ENCODE data around the gene SUFU. TPM values are rescaled to one million over a fixed set of nuclear protein-coding genes. Genes with fewer than 3 reads are reported as not detected.
"Not testable (repeated sequence)": the region's sequence is repeated elsewhere in the genome, so short reads cannot be mapped to it uniquely, and the experiment has no call there.

The SUFU gene
- total RNA-seq, 1 donor from 2014 or later, result 14.3 TPM

DNA sequence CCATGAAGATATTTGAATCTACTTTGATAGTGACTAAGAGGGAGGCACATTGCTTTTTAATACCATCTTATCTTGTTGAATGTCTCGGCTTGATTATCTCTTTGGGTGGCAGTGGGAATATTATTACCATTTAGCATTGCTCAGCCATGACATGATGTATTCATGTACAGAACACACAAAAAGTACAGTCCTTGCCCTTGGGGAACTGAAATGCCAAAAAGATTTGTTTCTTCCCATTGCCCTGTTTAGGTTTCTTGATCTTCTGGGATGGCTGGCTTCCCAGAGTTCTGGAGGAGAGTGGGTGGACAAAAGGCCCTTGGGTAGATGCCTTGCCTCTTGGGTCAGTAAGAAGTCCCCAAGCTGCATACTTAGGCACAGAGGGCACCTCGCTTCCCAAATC lies 23.8 kb downstream of the SUFU start:
- TF ChIP-seq, protein P1, sequence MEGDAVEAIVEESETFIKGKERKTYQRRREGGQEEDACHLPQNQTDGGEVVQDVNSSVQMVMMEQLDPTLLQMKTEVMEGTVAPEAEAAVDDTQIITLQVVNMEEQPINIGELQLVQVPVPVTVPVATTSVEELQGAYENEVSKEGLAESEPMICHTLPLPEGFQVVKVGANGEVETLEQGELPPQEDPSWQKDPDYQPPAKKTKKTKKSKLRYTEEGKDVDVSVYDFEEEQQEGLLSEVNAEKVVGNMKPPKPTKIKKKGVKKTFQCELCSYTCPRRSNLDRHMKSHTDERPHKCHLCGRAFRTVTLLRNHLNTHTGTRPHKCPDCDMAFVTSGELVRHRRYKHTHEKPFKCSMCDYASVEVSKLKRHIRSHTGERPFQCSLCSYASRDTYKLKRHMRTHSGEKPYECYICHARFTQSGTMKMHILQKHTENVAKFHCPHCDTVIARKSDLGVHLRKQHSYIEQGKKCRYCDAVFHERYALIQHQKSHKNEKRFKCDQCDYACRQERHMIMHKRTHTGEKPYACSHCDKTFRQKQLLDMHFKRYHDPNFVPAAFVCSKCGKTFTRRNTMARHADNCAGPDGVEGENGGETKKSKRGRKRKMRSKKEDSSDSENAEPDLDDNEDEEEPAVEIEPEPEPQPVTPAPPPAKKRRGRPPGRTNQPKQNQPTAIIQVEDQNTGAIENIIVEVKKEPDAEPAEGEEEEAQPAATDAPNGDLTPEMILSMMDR (IDR thresholded peaks at IDR 0.05), result no peak
- intact Hi-C loops (cut with DNase I), result no loop called here

DNA sequence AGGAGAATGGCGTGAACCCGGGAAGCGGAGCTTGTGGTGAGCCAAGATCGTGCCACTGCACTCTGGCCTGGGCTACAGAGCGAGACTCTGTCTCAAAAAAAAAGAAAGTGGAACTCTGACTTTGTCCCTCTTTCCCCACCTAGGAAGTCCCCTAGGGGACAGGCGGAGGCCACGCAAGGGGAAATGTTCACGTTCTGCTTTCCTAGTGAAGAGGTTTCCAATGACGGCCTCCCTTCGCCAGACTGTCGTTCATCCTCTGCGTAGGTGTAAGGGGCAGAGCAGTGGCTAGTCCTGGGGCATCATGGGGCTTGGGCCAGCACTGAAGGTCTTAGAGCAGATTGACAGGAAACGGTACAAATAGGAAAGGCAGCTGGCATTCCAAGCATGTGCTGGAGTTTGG lies 30.6 kb downstream of the SUFU start:
- Histone ChIP-seq H3K36me3 (no peaks in the 10 kb centered on the region), H3K9me3 (no peaks in the 10 kb centered on the region), H3K4me1 (no peaks in the 10 kb centered on the region), H3K4me3 (no peak overlapping the region), H3K27me3 (ENCODE audit: low read depth) (no peaks in the 10 kb centered on the region), H3K27ac (no peak overlapping the region)
- ATAC-seq, result peak; percentile 59 to 81
- TF ChIP-seq, protein P1 (IDR thresholded peaks at IDR 0.05), result no peak
- peak; percentile 65 for DNase-seq
- intact Hi-C loops (cut with DNase I), result no loop called here

More for the DNA sequence above, 23.8 kb downstream of the SUFU start:
- Histone ChIP-seq H3K27ac (no peak overlapping the region), H3K4me1 (no peaks in the 10 kb centered on the region), H3K4me3 (no peak overlapping the region), H3K27me3 (ENCODE audit: low read depth) (no peaks in the 10 kb centered on the region), H3K9me3 (no peaks in the 10 kb centered on the region), H3K36me3 (peaks cover 37% of the 10 kb centered on the region)
- ATAC-seq, result no peak
- no peak for DNase-seq

DNA sequence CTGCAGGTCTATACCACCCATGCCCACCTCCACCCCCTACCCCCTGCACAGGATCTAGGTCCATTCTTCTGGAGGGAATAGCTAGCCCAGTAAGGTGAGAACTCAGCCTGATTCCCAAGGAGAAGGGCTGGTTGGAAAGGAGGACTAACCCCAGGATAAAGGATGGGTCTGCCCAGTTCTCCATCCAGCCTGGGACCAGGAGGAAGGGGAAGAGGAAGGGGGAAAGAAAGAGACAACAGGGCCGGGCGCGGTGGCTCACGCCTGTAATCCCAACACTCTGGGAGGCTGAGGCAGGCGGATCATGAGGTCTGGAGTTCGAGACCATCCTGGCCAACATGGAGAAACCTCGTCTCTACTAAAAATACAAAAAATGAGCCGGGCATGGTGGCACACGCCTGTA lies 31.2 kb downstream of the SUFU start:
- DNase-seq; H3K36me3 ChIP-seq; ATAC-seq; H3K4me3 ChIP-seq; H3K27me3 ChIP-seq (ENCODE audit: low read depth); intact Hi-C loops (cut with DNase I); H3K27ac ChIP-seq; H3K4me1 ChIP-seq; H3K9me3 ChIP-seq: not testable (repeated sequence)

DNA sequence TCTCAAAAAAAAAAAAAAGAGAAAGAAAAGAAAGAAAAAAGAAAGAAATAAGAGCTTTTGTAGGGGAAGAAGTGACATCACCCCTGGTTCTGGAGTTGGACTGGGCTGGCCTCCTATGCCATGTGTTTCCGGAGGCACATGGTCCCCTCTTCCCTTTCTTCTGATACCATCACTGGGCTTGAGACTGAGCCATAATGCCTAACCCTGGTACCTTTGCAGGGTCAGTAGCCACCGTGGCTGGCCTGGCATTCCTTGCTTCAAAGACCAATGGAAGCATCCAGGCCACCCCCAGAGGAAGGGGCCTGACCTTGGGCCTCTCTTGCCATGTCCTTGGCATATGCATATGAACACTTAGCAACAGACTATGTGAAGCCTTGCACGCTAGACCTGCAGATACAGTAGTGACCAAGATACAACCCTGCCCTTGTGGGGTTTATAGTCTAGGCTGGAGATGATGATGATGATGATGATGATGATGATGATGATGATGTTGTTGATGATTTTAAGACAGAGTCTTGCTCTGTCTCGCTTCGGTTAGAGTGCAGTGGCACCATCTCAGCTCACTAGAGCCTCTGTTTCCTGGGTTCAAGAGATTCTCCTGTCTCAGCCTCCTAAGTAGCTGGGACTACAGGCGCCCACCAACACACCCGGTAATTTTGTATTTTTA lies 31.8 kb downstream of the SUFU start:
- no peaks in the 10 kb centered on the region for H3K27me3 ChIP-seq (ENCODE audit: low read depth)
- H3K36me3 ChIP-seq, result no peaks in the 10 kb centered on the region
- TF ChIP-seq, protein P1 (IDR thresholded peaks at IDR 0.05), result no peak
- H3K4me3 ChIP-seq, result no peak overlapping the region
- H3K27ac ChIP-seq, result no peak overlapping the region
- no peaks in the 10 kb centered on the region for H3K4me1 ChIP-seq
- DNase-seq, result no peak
- H3K9me3 ChIP-seq, result no peaks in the 10 kb centered on the region
- ATAC-seq, result no peak
- intact Hi-C loops (cut with DNase I), result no loop called here

DNA sequence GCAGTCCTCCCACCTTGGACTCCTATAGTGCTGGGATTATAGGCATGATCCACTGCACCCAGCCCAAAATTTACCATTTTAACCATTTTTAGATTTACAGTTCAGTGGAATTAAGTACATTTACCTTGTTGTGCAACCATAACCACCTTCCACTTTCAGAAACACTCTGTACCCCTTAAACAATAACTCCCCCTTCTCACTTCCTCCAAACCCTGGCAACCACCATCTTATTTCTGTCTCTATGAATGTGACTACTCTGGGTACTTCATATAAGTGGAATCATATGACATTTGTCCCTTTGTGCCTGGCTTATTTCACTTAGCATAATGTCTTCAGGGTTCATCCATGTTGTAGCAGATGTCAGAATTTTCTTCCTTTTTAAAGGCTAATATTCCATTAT lies 33.6 kb downstream of the SUFU start:
- Histone ChIP-seq H3K27me3 (ENCODE audit: low read depth) (no peaks in the 10 kb centered on the region), H3K9me3 (no peaks in the 10 kb centered on the region), H3K27ac (no peak overlapping the region), H3K4me3 (no peak overlapping the region), H3K4me1 (no peaks in the 10 kb centered on the region), H3K36me3 (no peaks in the 10 kb centered on the region)
- ATAC-seq, result no peak
- no peak for DNase-seq
- intact Hi-C loops (cut with DNase I), result no loop called here
- TF ChIP-seq, protein P1 (IDR thresholded peaks at IDR 0.05), result no peak

DNA sequence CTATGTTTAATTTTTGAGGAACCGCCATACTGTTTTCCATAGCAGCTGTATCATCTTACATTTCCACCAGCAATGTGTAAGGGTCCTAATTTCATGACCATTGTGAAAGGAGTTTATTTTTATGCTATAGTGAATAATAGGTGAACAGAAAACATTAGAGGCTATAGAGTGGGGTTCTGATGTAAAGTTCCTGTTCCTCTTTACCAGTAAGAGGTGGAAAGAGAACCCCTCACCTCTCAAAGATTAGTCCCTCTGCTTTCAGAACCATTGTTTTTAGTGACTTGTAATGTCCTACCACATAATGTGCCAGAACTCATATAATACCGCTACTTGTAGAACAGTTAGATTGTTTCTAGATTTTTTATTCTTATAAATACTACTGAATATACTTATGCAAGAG lies 34.2 kb downstream of the SUFU start:
- no peaks in the 10 kb centered on the region for H3K36me3 ChIP-seq
- intact Hi-C loops (cut with DNase I), result no loop called here
- no peaks in the 10 kb centered on the region for H3K9me3 ChIP-seq
- H3K27me3 ChIP-seq (ENCODE audit: low read depth), result no peaks in the 10 kb centered on the region
- TF ChIP-seq, protein P1 (IDR thresholded peaks at IDR 0.05), result no peak
- H3K4me3 ChIP-seq, result no peak overlapping the region
- no peaks in the 10 kb centered on the region for H3K4me1 ChIP-seq
- DNase-seq (no peak), ATAC-seq (no peak)
- H3K27ac ChIP-seq, result no peak overlapping the region
